Adrenal gland (tissue), 5 donors: Measurements from ENCODE around the gene KHDRBS2.
"Not testable (repeated sequence)": the region's sequence is repeated elsewhere in the genome, so short reads cannot be mapped to it uniquely, and the experiment has no call there.

Experiments
- CTCF ChIP-seq, 6 experiments: fragments of 450-650 bp in 4 of 6; fragments of 200-600 bp in 2 of 6; sonication (generic) in 1 of 6; IDR thresholded peaks; 1 replicate in 5 of 6; 2 replicates in 1 of 6; pipeline versions ENCODE4 v1.5.1 to v1.8.0; 2016 to 2021; ENCODE audit warnings: antibody characterized with exemption in 6 of 6, mild to moderate bottlenecking in 2 of 6, moderate library complexity in 1 of 6
- POLR2A ChIP-seq, 2 donors: fragments of 450-650 bp; IDR thresholded peaks; one replicate each; pipeline ENCODE4 v1.6.1; 2017; ENCODE audit warnings: antibody characterized with exemption in 2 of 2, mild to moderate bottlenecking in 2 of 2, moderate library complexity in 1 of 2
- donor health status: DM: no; HTN: no; CAD: no.

DNA sequence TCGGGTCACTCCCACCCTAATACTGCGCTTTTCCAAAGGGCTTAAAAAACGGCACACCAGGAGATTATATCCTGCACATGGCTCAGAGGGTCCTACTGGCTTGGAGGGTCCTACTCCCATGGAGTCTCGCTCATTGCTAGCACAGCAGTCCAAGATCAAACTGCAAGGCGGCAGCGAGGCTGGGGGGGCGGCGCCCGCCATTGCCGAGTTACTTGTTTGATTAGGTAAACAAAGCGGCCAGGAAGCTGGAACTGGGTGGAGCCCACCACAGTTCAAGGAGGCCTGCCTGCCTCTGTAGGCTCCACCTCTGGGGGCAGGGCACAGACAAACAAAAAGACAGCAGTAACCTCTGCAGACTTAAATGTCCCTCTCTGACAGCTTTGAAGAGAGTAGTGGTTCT is 516.6 kb downstream of the KHDRBS2 start:
- TF ChIP-seq CTCF, POLR2A (IDR thresholded peaks at IDR 0.05): not testable (repeated sequence)
